Spleen (tissue), 7 donors: ENCODE results near the gene BASP1.

Source experiments
- CTCF ChIP-seq, 11 experiments: fragments of 200-600 bp in 7 of 11; fragments of 450-650 bp in 4 of 11; sonication (generic) in 4 of 11; IDR thresholded peaks in 8 of 11; conservative IDR thresholded peaks in 3 of 11; 1 replicate in 7 of 11; 2 replicates in 4 of 11; pipeline versions ENCODE4 v1.4.0 to v1.8.0; 2016 to 2021; ENCODE audit warnings: antibody characterized with exemption in 11 of 11, inconsistent platforms in 4 of 11, mild to moderate bottlenecking in 1 of 11
- POLR2AphosphoS5 ChIP-seq, 3 donors: sonication (generic); formaldehyde crosslinking; IDR thresholded peaks; one replicate each; pipeline ENCODE4 v1.5.1; 2017; ENCODE audit warnings: antibody characterized with exemption in 3 of 3
- donor health status: DM: no; HTN: no; CAD: no; lungs with moderate emphysema.
- donor health status: DM: no; HTN: no; CAD: no.
- donor health status: DM: no; HTN: no; CAD: no.

- TF ChIP-seq CTCF (IDR thresholded peaks at IDR 0.05 in 8 of 11, conservative IDR thresholded peaks at IDR 0.05 in 3 of 11), result no peak
- peak in 1 of 3 donors; percentile 65 for TF ChIP-seq POLR2AphosphoS5 (IDR thresholded peaks at IDR 0.05)
These were observed 58.1 kb downstream of the BASP1 start for GRCh38 chr5:17275289-17276158.
